NK-92 treated with Interleukin-12 subunit alpha and Interleukin-12 subunit beta, amount 100 ng/mL, for 24 hours (cell line): ENCODE results near the gene COG6.

Experiments used
- DNase-seq: peaks from one replicate; lab custom pipeline; 2025; lab: John Stamatoyannopoulos, UW

The COG6 gene

GRCh38 chr13:39655569-39656324, at the start of gene COG6:
Gene COG6, plus strand, starts transcription at chr13:39655662. Its CDS starts 65 bp downstream, at chr13:39655727.
- DNase-seq = peak; percentile 89

GRCh38 chr13:39605677-39606320, 49.7 kb upstream of the COG6 start:
- no peak for DNase-seq

GRCh38 chr13:39607876-39608275, 47.6 kb upstream of the COG6 start:
- DNase-seq = no peak

- peak; percentile 19 for DNase-seq
These were observed 43.3 kb upstream of the COG6 start for GRCh38 chr13:39612023-39612637.

- DNase-seq = no peak
These were observed 39.3 kb upstream of the COG6 start for GRCh38 chr13:39616087-39616694.

- no peak for DNase-seq
These were observed 36.9 kb upstream of the COG6 start for GRCh38 chr13:39618561-39618960.

GRCh38 chr13:39623466-39623865, 32.0 kb upstream of the COG6 start:
- no peak for DNase-seq

- no peak for DNase-seq
These were observed 24.2 kb upstream of the COG6 start for GRCh38 chr13:39631307-39631706.

- DNase-seq = no peak
These were observed 22.5 kb upstream of the COG6 start for GRCh38 chr13:39632994-39633393.

- DNase-seq = no peak
These were observed 19.9 kb upstream of the COG6 start for GRCh38 chr13:39635564-39635963.

- DNase-seq = no peak
These were observed 17.6 kb upstream of the COG6 start for GRCh38 chr13:39637890-39638289.

- DNase-seq = no peak
These were observed 13.8 kb upstream of the COG6 start for GRCh38 chr13:39641645-39642044.

GRCh38 chr13:39646122-39646521, 9.3 kb upstream of the COG6 start:
- no peak for DNase-seq

GRCh38 chr13:39655041-39655568, 357 bp upstream of the COG6 start:
- no peak for DNase-seq

- no peak for DNase-seq
These were observed 839 bp downstream of the COG6 start for GRCh38 chr13:39656325-39656677.

GRCh38 chr13:39663508-39663907, 8.0 kb downstream of the COG6 start:
- DNase-seq = no peak

- DNase-seq = no peak
These were observed 8.5 kb downstream of the COG6 start for GRCh38 chr13:39663958-39664357.

GRCh38 chr13:39665763-39666162, 10.3 kb downstream of the COG6 start:
- DNase-seq = no peak

GRCh38 chr13:39670445-39670844, 15.0 kb downstream of the COG6 start:
- no peak for DNase-seq

GRCh38 chr13:39672378-39673132, 17.1 kb downstream of the COG6 start:
- DNase-seq = no peak

GRCh38 chr13:39675904-39676303, 20.4 kb downstream of the COG6 start:
- no peak for DNase-seq

GRCh38 chr13:39676315-39676876, 20.9 kb downstream of the COG6 start:
- DNase-seq = no peak
